KMS-11 (cell line): ENCODE data around the gene ZNF195.

Experiments
- H2AFZ ChIP-seq: fragments of 200-600 bp; sonication (generic); 2 replicates; pipeline ENCODE4 v1.6.1; 2016; ENCODE audit warnings: antibody characterized with exemption, mixed run types, low read depth
- H3K27ac ChIP-seq: fragments of 200-600 bp; sonication (generic); 2 replicates; pipeline ENCODE4 v1.6.1; 2016; ENCODE audit warnings: mild to moderate bottlenecking, mixed run types
- H3K27me3 ChIP-seq: fragments of 200-600 bp; sonication (generic); 2 replicates; pipeline ENCODE4 v1.6.1; 2017; ENCODE audit warnings: mild to moderate bottlenecking, low read depth, mixed run types, moderate library complexity; ENCODE audit not compliant: insufficient read depth
- H3K36me3 ChIP-seq: fragments of 200-600 bp; sonication (generic); 2 replicates; pipeline ENCODE4 v1.6.1; 2017; ENCODE audit warnings: mild to moderate bottlenecking, mixed run types; ENCODE audit not compliant: insufficient read depth
- H3K4me1 ChIP-seq: fragments of 200-600 bp; sonication (generic); 2 replicates; pipeline ENCODE4 v1.6.1; 2016; ENCODE audit warnings: mild to moderate bottlenecking, low read depth, mixed run types; ENCODE audit not compliant: poor library complexity, severe bottlenecking
- H3K4me2 ChIP-seq: fragments of 200-600 bp; sonication (generic); 2 replicates; pipeline ENCODE4 v1.7.0; 2016; ENCODE audit warnings: mild to moderate bottlenecking, mixed run types
- H3K4me3 ChIP-seq: fragments of 200-600 bp; sonication (generic); IDR thresholded peaks from 2 replicates; pipeline ENCODE4 v1.6.1; 2017; ENCODE audit warnings: low read depth, low read length, mixed read lengths; ENCODE audit not compliant: insufficient read depth
- H3K79me2 ChIP-seq: fragments of 200-600 bp; sonication (generic); 2 replicates; pipeline ENCODE4 v1.6.1; 2016; ENCODE audit warnings: low read depth, mixed run types; ENCODE audit not compliant: insufficient read depth
- H3K9ac ChIP-seq: fragments of 200-600 bp; sonication (generic); 2 replicates; pipeline ENCODE4 v1.6.1; 2016; ENCODE audit warnings: mild to moderate bottlenecking, mixed run types
- H4K20me1 ChIP-seq: fragments of 200-600 bp; sonication (generic); 2 replicates; pipeline ENCODE4 v1.6.1; 2016; ENCODE audit warnings: mild to moderate bottlenecking, mixed run types; ENCODE audit not compliant: insufficient read depth
- CTCF ChIP-seq: fragments of 200-600 bp; sonication (generic); conservative IDR thresholded peaks from 2 replicates; pipeline ENCODE4 v1.6.1; 2017; ENCODE audit warnings: low read depth, mild to moderate bottlenecking, antibody characterized with exemption, low read length, moderate library complexity, mixed read lengths

The ZNF195 gene

GRCh38 chr11:3359092-3359824, 19.7 kb downstream of the ZNF195 start:
- Histone ChIP-seq H3K36me3 (peaks cover 46% of the 10 kb centered on the region), H3K79me2 (no peaks in the 10 kb centered on the region), H3K27ac (no peak overlapping the region), H4K20me1 (no peaks in the 10 kb centered on the region), H3K4me3 (no peak overlapping the region), H3K4me1 (no peaks in the 10 kb centered on the region), H3K4me2 (no peak overlapping the region; the same call in 1 of the 2 replicates), H3K9ac (no peak overlapping the region), H2AFZ (no peak overlapping the region), H3K27me3 (no peaks in the 10 kb centered on the region)
- no peak for TF ChIP-seq CTCF

- TF ChIP-seq CTCF: no peak
- Histone ChIP-seq H3K4me1 (no peaks in the 10 kb centered on the region), H3K79me2 (no peaks in the 10 kb centered on the region), H2AFZ (no peak overlapping the region), H4K20me1 (no peaks in the 10 kb centered on the region), H3K36me3 (peaks cover 37% of the 10 kb centered on the region), H3K9ac (no peak overlapping the region), H3K27ac (no peak overlapping the region), H3K27me3 (no peaks in the 10 kb centered on the region), H3K4me2 (no peak overlapping the region), H3K4me3 (no peak overlapping the region)
Observed at GRCh38 chr11:3357994-3358676, 20.8 kb downstream of the ZNF195 start.

- TF ChIP-seq CTCF: no peak
- Histone ChIP-seq H3K79me2 (no peaks in the 10 kb centered on the region), H3K27me3 (no peaks in the 10 kb centered on the region), H3K36me3 (peaks cover 29% of the 10 kb centered on the region), H2AFZ (no peak overlapping the region), H3K4me2 (no peak overlapping the region), H3K4me1 (no peaks in the 10 kb centered on the region), H3K9ac (no peak overlapping the region), H4K20me1 (no peaks in the 10 kb centered on the region), H3K4me3 (no peak overlapping the region), H3K27ac (no peak overlapping the region)
Observed at GRCh38 chr11:3357302-3357701, 21.6 kb downstream of the ZNF195 start.

GRCh38 chr11:3356858-3357257, 22.1 kb downstream of the ZNF195 start:
- Histone ChIP-seq H3K4me2 (no peak overlapping the region), H3K36me3 (peaks cover 26% of the 10 kb centered on the region), H3K27me3 (no peaks in the 10 kb centered on the region), H3K9ac (no peak overlapping the region), H2AFZ (no peak overlapping the region), H4K20me1 (no peaks in the 10 kb centered on the region), H3K79me2 (no peaks in the 10 kb centered on the region), H3K4me1 (no peaks in the 10 kb centered on the region), H3K27ac (no peak overlapping the region), H3K4me3 (no peak overlapping the region)
- TF ChIP-seq CTCF: no peak
